ENCODE data around the gene KDM7A.

DNA sequence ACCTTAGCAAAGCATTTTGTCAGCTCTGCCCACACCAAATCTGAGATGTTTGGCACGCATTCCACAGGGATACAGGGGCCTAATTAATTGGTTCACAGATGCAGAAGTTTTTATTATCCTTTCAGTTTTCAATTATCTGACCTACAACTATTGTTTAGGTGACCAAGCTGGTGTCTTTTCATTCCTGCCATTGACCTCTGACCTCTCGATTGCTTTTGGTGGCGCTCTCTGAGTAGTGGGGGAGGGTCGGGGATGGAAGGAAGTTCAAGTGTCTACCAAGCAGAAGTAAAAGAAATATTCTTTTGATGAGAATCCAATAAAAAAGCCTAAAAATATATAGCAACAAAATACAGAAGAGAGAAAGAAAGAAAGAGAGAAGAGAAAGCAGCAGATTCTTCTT is 28.8 kb upstream of the KDM7A start:
- TF ChIP-seq POLR2A (IDR thresholded peaks at IDR 0.05), result no peak
- TF ChIP-seq, protein P1, sequence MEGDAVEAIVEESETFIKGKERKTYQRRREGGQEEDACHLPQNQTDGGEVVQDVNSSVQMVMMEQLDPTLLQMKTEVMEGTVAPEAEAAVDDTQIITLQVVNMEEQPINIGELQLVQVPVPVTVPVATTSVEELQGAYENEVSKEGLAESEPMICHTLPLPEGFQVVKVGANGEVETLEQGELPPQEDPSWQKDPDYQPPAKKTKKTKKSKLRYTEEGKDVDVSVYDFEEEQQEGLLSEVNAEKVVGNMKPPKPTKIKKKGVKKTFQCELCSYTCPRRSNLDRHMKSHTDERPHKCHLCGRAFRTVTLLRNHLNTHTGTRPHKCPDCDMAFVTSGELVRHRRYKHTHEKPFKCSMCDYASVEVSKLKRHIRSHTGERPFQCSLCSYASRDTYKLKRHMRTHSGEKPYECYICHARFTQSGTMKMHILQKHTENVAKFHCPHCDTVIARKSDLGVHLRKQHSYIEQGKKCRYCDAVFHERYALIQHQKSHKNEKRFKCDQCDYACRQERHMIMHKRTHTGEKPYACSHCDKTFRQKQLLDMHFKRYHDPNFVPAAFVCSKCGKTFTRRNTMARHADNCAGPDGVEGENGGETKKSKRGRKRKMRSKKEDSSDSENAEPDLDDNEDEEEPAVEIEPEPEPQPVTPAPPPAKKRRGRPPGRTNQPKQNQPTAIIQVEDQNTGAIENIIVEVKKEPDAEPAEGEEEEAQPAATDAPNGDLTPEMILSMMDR (IDR thresholded peaks at IDR 0.05), result no peak
